Head of caudate nucleus (tissue), 42 donors: Measurements from ENCODE around the gene ANTXR2.

ENCODE experiments used
- DNase-seq, 42 donors: peaks; one replicate each; pipeline versions ENCODE4 v3.0.0 to v3.0.0-alpha.2; 2020 to 2021; ENCODE audit warnings: mixed read lengths in 7 of 42
- intact Hi-C: fragments of 100-400 bp; cut with DNase I; formaldehyde crosslinking; loops from one replicate; pipeline ENCODE4 v1.15.0; 2022

ANTXR2 gene

DNA sequence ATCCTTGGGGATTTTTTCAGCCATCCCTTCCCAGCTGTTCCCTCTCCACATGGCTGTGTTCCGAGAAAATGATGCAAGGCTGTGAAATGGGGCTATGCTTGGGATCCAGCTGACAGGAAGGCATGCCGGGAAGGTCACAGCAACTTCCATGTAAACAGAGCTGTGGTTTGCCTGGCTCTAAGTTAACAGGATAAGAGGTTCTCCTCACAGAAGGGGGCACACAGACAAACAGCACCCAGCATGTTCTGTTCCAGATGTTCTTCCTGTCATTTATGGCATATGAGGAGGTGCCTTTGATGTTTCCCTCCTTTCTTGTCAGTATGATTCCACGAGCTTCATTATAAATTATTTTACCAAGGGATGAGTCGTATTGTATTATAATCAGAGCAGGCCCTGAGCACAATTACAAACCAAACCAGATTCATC lies 220.7 kb downstream of the ANTXR2 start:
- intact Hi-C loops, result no loop called here
- DNase-seq, result no peak

DNA sequence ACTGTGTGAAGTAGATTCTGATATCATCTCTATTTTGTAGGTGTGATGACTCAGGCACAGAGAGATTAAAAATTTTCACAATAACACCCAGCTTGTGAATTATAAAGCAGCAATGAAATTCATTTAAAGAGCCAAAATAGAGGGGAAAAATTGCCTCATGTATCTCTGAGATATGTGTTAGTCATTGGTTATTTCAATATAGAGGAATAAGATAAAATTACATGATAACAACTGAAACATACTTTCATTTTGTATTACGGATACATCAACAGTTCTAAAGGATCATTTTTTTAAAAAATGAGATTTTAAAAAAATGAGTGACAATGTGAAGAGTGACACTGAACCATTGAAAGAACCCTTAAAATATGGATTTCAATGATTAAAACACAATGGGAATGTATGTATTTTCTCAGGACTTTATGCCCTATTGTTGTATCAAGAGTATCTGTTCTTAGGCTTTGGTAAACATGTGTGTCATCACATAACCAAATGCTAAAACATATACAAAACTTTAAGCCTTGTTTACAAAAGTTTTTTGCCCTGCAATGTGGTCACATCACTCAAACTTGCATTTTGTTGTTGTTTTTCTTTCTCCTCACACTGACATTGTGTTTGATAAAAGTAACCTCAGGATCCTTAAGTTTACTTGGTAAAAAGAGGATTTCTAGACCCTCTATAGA lies 221.3 kb downstream of the ANTXR2 start:
- no peak for DNase-seq
- intact Hi-C loops, result no loop called here
